VCaP (cell line): ENCODE data around the gene PNO1.

ENCODE experiments used
- H3K27ac ChIP-seq: fragments of 450-650 bp; 2 replicates; pipeline ENCODE4 v1.5.1; 2017
- TF ChIP-seq, protein P1 (sequence below): fragments of 450-650 bp; conservative IDR thresholded peaks from 2 replicates; pipeline ENCODE4 v1.5.1; 2017; ENCODE audit warnings: mild to moderate bottlenecking, moderate library complexity

The PNO1 gene

DNA sequence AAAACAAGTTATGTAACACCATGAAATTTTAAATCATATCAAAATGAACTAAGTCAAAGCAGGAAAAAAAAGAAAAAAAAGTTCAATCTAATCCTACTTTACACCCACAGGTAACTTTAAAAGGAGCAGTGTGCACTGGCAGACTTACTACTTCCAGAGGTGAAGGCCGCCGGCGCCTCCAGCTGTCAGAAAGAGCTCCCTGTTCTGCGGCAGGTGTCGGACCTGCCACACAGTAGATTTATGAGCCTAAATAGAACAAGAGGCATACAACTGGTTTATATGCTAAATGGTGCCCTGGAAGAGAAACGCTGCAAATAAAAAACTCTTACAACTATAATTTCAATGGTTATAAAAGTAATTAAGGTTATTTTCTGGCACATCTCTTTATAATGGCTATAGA lies 23.1 kb upstream of the PNO1 start:
- no peak overlapping the region for H3K27ac ChIP-seq
- TF ChIP-seq, protein P1, sequence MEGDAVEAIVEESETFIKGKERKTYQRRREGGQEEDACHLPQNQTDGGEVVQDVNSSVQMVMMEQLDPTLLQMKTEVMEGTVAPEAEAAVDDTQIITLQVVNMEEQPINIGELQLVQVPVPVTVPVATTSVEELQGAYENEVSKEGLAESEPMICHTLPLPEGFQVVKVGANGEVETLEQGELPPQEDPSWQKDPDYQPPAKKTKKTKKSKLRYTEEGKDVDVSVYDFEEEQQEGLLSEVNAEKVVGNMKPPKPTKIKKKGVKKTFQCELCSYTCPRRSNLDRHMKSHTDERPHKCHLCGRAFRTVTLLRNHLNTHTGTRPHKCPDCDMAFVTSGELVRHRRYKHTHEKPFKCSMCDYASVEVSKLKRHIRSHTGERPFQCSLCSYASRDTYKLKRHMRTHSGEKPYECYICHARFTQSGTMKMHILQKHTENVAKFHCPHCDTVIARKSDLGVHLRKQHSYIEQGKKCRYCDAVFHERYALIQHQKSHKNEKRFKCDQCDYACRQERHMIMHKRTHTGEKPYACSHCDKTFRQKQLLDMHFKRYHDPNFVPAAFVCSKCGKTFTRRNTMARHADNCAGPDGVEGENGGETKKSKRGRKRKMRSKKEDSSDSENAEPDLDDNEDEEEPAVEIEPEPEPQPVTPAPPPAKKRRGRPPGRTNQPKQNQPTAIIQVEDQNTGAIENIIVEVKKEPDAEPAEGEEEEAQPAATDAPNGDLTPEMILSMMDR = no peak

GRCh38 chr2:68135448-68136320 lies 22.0 kb upstream of the PNO1 start:
- no peak overlapping the region for H3K27ac ChIP-seq
- TF ChIP-seq, protein P1 = no peak

DNA sequence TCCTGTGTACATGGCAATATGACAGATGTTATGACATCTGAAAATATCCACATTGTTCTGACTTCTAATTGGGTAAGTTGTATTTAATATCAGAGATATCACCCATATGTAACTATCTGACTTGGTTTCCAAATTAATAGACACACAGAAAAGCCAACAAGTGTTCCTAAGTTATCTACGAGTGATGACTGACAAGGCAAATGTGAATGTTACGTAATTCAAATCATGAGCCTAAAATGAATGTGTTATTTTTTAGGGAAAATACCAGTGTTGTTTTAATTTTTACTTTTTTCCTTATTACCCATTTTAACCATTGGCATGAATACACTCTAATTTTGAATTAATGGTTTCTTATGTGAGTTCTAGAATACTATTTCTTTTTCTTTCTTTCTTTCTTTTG lies 15.8 kb upstream of the PNO1 start:
- no peak overlapping the region for H3K27ac ChIP-seq
- TF ChIP-seq, protein P1 = no peak

DNA sequence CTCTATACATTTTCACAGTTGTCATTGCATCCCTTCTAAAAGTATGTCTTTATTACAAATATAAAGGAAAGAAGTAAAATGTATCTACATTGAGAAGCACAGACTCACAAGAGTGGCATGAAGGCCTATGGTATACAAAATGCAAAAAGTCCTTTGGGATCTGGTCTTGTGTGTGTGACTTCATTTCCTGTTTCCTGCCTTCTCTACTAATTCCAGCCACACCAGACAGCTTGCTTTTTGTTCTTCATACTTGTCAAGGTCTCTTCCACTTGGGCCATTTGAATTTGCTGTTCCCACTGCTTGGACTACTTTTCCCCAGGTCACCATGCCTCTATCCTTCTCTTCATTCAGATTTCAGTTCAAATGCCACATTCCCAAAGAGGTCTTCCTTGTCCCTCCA lies 6.7 kb upstream of the PNO1 start:
- H3K27ac ChIP-seq = no peak overlapping the region
- TF ChIP-seq, protein P1 = no peak

GRCh38 chr2:68152681-68153347 lies 4.9 kb upstream of the PNO1 start:
- no peak overlapping the region for H3K27ac ChIP-seq
- TF ChIP-seq, protein P1 = no peak

- TF ChIP-seq, protein P1 = no peak
Observed at GRCh38 chr2:68155618-68156017, 2.1 kb upstream of the PNO1 start.

GRCh38 chr2:68156419-68156818 lies 1.3 kb upstream of the PNO1 start:
- H3K27ac ChIP-seq = peak overlapping the region; percentile 97

More at GRCh38 chr2:68155618-68156017, 2.1 kb upstream of the PNO1 start:
- H3K27ac ChIP-seq = no peak overlapping the region

More at GRCh38 chr2:68156419-68156818, 1.3 kb upstream of the PNO1 start:
- TF ChIP-seq, protein P1 = no peak
